GM12892 (cell line): ENCODE measurements around the gene MAN1B1.

Experiments
- POLR2A ChIP-seq: IDR thresholded peaks from 2 replicates; pipeline ENCODE4 v1.6.1; 2011; ENCODE audit warnings: low read depth, low read length, control low read depth
- TAF1 ChIP-seq: IDR thresholded peaks from 2 replicates; pipeline ENCODE4 v1.6.1; 2011; ENCODE audit warnings: low read depth, mild to moderate bottlenecking, control low read depth, low read length, borderline replicate concordance

GRCh38 chr9:137075275-137075775 lies 11.5 kb upstream of the MAN1B1 start:
- no peak for TF ChIP-seq POLR2A
- TF ChIP-seq TAF1 = no peak
